Colonic mucosa (tissue), 4 donors: Measurements from ENCODE around the gene EXD3. TPM values are rescaled to one million over a fixed set of nuclear protein-coding genes. Genes with fewer than 3 reads are reported as not detected.

ENCODE experiments used
- DNase-seq: peaks from one replicate; pipeline ENCODE4 v3.0.0-alpha.2; 2020
- H3K27ac ChIP-seq: fragments of 200-600 bp; one replicate; pipeline ENCODE4 v1.8.0; 2021
- H3K27me3 ChIP-seq: fragments of 200-600 bp; one replicate; pipeline ENCODE4 v1.8.0; 2021
- H3K36me3 ChIP-seq: fragments of 200-600 bp; one replicate; pipeline ENCODE4 v1.8.0; 2021
- H3K4me1 ChIP-seq: fragments of 200-600 bp; one replicate; pipeline ENCODE4 v1.8.0; 2021; ENCODE audit warnings: mild to moderate bottlenecking
- H3K4me3 ChIP-seq: fragments of 200-600 bp; one replicate; pipeline ENCODE4 v1.8.0; 2021
- H3K9ac ChIP-seq, 2 donors: one replicate each; pipeline ENCODE4 v1.7.0; 2013; ENCODE audit warnings: control low read depth in 2 of 2, low read depth in 2 of 2, low read length in 2 of 2
- H3K9me3 ChIP-seq: fragments of 200-600 bp; one replicate; pipeline ENCODE4 v1.8.0; 2021
- intact Hi-C: fragments of 100-400 bp; cut with DNase I; formaldehyde crosslinking; loops from one replicate; pipeline ENCODE4 v1.14.1; 2022
- total RNA-seq, 2 donors: library from RNA; stranded (reverse); fragmentation: NEBNext Ultra II Directional in 1 of 2; extraction: Animal tissue kit (Norgen Biotek cat#: 25700) in 1 of 2; gene quantifications; one replicate each; pipeline ENCODE4 v1.2.1, GENCODE V29; 2021
- TF ChIP-seq, protein P1 (sequence below): fragments of 200-600 bp; IDR thresholded peaks from one replicate; pipeline ENCODE4 v1.8.0; 2022; ENCODE audit warnings: antibody characterized with exemption, mild to moderate bottlenecking
- donor health status: healthy.
- donor health status: DM: no; HTN: no; CAD: no.
- donor health status: DM: no; HTN: no; CAD: no.

The EXD3 gene
- total RNA-seq, 2 donors from 2014 or later: 34.9 to 36.4 TPM

DNA sequence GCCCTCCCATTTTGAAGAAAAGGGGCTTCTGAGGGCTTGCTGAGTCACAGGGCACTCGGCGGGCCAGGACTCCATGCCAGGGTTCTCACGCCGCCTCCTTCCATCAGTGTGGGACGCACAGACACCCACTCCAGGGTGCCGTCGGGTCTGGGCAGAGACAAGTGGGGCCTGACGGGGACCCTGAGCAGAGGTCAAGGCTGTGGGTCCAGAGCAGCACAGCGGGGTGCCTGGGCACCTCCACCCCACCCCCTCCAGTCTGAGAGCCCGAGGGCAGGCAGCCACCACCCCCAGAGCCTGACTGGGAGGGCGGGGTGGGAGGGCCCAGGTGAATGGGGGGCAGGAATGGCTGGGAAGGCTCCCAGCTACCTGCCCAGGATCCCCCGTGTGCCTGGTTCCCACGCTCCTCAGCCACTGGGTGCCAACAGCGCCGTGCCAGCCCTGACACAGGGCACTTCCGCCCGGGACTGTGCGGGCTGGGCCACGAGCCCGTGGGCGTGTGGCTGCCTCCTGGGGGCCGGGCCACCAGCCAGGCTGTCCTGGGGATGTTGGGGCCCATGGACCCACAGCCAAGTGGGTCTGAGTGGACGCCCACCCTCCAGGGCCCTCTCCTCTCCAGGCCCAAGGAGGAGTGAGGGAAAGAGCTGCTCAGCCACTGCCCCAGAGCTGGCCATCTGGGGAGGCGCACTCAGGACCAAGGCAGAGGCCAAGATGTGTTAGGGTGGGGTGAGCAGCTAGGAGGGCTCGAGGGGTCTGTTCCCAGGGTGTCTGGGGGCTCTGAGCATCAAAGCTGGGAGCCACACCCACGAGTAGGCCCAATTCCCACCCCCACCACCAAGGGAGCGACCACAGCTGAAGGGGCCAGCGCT, 110.7 kb downstream of the EXD3 start:
- peaks cover 15% of the 10 kb centered on the region for H3K4me1 ChIP-seq
- H3K27me3 ChIP-seq: peaks cover 6% of the 10 kb centered on the region
- DNase-seq: no peak
- H3K27ac ChIP-seq: peak overlapping the region; percentile 90
- peak overlapping the region; percentile 40 to 75 for H3K9ac ChIP-seq
- intact Hi-C loops: no loop called here
- no peak overlapping the region for H3K4me3 ChIP-seq
- TF ChIP-seq, protein P1, sequence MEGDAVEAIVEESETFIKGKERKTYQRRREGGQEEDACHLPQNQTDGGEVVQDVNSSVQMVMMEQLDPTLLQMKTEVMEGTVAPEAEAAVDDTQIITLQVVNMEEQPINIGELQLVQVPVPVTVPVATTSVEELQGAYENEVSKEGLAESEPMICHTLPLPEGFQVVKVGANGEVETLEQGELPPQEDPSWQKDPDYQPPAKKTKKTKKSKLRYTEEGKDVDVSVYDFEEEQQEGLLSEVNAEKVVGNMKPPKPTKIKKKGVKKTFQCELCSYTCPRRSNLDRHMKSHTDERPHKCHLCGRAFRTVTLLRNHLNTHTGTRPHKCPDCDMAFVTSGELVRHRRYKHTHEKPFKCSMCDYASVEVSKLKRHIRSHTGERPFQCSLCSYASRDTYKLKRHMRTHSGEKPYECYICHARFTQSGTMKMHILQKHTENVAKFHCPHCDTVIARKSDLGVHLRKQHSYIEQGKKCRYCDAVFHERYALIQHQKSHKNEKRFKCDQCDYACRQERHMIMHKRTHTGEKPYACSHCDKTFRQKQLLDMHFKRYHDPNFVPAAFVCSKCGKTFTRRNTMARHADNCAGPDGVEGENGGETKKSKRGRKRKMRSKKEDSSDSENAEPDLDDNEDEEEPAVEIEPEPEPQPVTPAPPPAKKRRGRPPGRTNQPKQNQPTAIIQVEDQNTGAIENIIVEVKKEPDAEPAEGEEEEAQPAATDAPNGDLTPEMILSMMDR: no peak
- no peaks in the 10 kb centered on the region for H3K36me3 ChIP-seq
- H3K9me3 ChIP-seq: no peaks in the 10 kb centered on the region

DNA sequence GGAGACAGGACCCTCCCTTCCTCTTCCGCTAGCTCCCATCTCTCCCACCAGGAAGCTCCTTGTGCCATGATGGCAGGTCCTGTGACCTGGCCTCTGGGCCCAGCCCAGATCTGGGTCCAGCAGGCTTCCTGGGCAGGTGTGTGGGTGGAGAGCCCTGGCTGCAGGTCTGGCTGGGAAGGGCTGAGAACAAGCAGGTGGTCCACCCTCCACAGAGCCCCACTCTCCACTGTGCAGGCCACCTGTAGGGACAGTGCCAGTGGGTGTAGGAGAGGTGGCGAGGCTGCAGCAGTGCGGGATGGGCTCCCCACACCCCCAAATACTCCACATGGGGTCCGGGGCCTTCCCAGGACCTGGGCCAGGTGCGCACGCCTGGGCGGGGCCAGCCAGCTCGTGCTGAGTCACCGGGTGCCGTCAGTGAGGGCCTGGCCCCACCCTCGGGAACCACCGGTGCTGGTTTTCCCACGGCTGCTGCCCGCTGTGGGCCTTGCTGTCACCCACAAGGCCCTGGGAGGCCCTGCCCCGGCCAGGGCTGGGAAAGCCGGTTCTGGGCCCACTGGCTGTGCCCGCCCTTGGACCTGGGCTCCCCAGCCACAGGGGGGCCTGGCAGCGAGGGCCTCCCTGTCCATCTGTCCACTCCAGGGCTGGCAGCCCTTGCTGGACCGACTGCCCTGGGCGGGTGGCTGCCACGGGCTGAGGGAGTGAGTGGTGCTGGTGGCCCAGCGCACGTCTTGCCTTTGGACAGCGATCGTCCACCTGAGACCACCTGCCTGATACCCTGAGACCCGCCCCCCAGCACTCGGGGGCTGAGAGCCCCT, 111.6 kb downstream of the EXD3 start:
- no peaks in the 10 kb centered on the region for H3K9me3 ChIP-seq
- peak; percentile 91 for DNase-seq
- TF ChIP-seq, protein P1: no peak
- peaks cover 3% of the 10 kb centered on the region for H3K27me3 ChIP-seq
- H3K4me1 ChIP-seq: peaks cover 17% of the 10 kb centered on the region
- H3K36me3 ChIP-seq: no peaks in the 10 kb centered on the region
- intact Hi-C loops: no loop called here
- no peak overlapping the region for H3K4me3 ChIP-seq
- H3K27ac ChIP-seq: peak overlapping the region; percentile 90
- peak overlapping the region; percentile 40 to 75 for H3K9ac ChIP-seq

DNA sequence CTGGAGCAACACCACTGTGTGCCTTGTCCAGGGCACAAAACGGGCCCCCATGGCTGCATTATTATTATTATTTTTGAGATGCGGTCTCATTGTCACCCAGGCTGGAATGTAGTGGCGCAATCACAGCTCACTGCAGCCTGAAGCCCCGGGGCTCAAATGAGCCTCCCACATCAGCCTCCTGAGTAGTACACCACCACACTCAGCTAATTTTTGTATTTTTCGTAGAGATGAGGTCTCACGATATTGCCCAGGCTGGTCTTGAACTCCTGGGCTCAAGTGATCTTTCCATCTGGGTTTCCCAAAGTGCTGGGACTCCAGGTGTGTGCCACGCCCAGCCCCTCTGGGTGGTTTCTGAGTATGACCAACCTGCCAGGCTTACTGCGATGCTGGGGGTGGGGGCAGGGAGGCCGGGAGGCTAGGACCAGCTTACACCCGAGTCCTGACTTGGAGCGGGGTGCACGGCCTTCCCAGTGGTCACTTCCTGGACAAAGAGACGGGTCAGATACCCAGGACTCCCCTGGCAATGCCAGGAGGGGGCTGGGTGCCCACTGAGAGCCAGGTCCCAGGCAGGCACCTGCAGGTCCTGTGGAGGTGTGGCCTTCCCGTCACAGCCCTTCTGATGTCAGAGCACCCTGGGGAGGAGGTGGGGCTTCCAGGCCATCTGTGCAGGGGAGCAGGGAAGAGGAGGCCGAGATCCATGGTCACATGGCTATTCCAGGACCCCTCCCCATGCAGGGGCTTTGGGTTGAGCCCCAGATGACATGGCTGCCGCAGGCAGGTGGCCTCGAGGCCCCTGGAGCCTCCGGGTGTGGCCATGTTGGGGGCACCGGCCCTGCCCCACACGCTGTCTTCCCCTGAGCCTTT, 112.5 kb downstream of the EXD3 start:
- Histone ChIP-seq H3K9me3 (no peaks in the 10 kb centered on the region), H3K27ac (peak overlapping the region; percentile 90), H3K9ac (peak overlapping the region in 1 of 2 donors; percentile 75), H3K36me3 (no peaks in the 10 kb centered on the region), H3K4me1 (peaks cover 26% of the 10 kb centered on the region), H3K27me3 (no peaks in the 10 kb centered on the region), H3K4me3 (no peak overlapping the region)
- intact Hi-C loops: no loop called here
- peak; percentile 82 for DNase-seq
- TF ChIP-seq, protein P1: no peak

DNA sequence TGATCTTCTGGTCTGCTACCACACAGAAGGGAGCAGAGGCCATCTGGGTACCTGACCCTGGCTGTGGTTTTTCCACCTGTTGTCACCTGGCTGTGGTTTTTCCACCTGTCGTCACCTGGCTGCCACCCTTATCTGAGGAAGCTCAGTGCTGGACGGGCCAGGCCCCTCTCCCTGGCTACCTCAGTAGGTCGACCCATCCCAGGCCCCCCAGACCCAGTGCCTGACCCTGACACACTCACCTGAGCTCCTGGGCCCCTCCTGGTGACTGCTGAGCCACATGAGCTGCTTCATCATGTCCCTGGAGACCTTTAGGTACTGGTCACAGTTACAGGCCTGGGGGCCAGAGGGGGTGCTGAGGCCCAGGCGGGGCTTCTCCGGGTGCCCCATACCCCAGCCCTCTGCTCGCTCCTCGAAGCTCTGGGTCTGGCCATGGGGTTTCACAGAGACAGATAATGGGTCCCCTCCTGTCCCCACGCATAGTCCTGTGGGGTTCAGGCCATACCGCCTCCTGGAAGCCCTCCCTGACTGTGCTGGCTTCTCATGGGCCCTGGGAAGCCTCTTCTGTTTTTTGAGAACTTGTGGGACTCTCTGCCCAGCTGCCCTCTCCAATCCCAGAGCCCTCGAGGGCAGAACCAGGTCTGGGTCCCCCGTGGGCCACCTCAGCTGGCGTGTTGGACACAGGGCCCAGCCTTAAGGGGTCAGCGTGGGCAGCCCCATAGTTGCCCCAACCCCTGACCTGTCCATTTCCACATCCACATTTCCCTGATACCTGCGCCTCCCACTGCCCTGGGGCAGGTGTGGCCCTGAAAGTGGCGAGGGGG, 113.4 kb downstream of the EXD3 start:
- peaks cover 32% of the 10 kb centered on the region for H3K4me1 ChIP-seq
- TF ChIP-seq, protein P1: no peak
- no peaks in the 10 kb centered on the region for H3K27me3 ChIP-seq
- H3K9ac ChIP-seq: peak overlapping the region in 1 of 2 donors; percentile 19
- no peak for DNase-seq
- intact Hi-C loops: no loop called here
- H3K36me3 ChIP-seq: no peaks in the 10 kb centered on the region
- H3K27ac ChIP-seq: no peak overlapping the region
- H3K4me3 ChIP-seq: no peak overlapping the region
- no peaks in the 10 kb centered on the region for H3K9me3 ChIP-seq
